NCI-H2107 treated with DMSO at 0.1 percent for 48 hours (cell line): ENCODE results near the gene OGDH.
"Not testable (repeated sequence)": the region's sequence is repeated elsewhere in the genome, so short reads cannot be mapped to it uniquely, and the experiment has no call there.

Source experiments
- DNase-seq: peaks from one replicate; lab custom pipeline; 2025; ENCODE audit not compliant: unreplicated experiment; lab: John Stamatoyannopoulos, UW

The OGDH gene

DNA sequence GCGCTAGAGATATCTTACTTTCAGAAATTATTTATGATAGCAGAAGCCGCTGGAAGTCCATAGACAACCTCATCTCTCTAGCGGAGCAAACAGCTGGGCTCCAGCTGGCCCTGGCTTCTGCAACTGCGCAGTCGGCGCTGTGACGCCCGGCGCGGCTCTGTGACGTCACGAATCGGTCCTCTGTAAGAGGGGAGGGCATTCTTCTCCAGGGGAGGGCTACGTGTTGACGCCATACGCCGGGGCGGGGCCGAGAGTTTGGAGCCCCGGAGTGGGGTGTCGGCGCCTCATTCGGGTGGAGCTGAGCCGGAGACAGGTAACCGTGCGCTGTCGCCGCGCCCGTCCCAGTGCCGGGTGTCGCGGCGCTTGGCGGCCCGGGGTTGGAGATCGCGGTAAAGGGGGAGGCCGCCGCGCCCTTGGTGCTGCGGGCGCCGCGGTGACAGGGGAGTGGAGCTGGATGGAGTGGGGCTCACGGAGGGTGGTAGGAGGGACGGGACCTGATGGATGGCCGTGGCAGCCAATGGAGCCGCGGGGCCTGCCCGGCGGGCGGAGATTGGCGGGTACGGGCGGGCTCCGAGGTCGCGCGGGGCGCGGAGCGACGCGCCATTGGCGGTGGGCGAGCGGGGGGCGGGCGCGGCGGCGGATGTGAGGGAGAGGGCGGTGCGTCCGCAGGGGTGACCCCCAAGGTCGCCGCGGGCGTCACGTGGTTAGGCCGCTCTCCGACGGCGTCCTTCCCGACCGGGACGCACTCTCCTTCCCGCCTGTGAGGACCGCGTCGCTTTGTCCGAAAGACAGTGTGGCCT, at the start of gene OGDH:
Gene OGDH (plus strand): TSS at position 287 of the 800 bp plus-strand sequence. CDS start 17,717 bp downstream, outside the sequence.
- peak; percentile 97 for DNase-seq

DNA sequence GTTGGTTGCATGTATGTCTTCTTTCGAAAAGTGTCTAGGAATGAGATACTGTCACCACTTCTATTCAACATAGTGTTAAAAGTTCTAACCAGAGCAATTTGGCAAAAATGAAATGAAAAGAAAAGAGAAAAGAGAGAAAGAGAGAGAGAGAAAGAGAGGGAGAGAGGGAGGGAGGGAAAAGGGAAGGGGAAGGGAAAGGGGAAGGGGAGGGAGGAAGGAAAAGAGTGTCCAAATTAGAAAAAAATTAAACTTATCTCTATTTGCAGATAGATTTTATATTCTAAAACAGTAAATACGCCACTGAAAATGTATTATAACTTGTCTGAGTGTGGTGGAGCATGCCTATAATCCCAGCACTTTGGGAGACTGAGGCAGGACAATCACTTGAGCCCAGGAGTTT, 48.9 kb upstream of the OGDH start:
- no peak for DNase-seq

- no peak for DNase-seq
Observed at GRCh38 chr7:44559485-44559884, 46.9 kb upstream of the OGDH start.

DNA sequence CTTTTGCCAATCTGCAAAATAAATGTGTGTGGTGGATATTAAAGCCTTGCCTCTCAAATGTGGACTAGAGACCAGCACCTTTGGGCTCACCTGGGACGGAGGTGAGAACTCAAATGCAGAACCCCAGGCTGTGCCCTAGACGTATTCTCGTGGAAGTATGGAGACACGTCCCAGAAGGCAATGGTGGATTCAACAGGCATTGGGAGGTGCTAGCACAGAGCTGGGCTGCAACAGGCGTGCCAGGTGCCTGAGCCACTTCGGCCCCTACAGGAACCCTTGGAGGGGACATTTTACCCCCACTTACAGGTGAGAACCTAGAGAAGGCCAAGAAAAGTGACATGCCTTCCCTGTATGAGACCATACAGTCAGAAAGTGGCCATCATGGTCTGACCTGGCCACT, 44.9 kb upstream of the OGDH start:
- DNase-seq: no peak

GRCh38 chr7:44561962-44562621, 44.3 kb upstream of the OGDH start:
- no peak for DNase-seq

DNA sequence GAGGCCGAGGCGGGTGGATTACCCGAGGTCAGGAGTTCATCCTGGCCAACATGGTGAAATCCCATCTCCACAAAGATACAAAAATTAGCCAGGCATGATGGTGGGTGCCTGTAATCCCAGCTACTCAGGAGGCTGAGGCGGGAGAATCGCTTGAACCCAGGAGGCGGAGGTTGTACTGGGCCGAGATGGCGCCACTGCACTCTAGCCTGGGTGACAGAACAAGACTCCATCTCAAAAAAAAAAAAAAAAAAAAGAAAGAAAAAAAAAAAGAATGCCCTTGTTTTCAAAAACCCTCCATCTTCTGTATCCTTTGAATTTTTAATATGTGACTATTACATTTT, 43.8 kb upstream of the OGDH start:
- not testable (repeated sequence) for DNase-seq

DNA sequence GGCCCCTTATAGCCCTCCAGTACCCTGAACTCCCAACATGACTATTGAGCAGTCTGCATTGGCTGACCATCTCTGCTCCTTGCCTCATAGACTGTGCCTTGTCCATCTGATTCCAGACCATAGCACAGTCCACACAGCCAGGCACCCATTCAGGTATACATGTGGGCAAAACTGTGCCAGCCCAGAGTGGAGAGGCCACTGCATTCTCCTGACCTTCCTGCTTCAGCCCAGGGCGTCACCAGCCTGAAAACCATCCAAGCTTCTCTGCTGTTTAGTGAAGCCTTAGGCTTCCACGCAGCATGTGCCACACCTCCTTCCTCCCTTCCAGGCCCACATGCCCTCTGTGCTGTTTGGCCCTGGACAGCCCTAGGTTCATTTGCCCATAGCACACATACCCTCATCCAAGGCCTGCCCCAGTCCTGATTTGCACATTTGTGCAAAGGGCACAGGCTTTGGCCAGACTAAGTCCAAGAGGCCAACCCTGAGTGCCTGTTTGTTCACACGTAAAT, 43.2 kb upstream of the OGDH start:
- no peak for DNase-seq

GRCh38 chr7:44564606-44565005, 41.8 kb upstream of the OGDH start:
- DNase-seq: no peak

DNA sequence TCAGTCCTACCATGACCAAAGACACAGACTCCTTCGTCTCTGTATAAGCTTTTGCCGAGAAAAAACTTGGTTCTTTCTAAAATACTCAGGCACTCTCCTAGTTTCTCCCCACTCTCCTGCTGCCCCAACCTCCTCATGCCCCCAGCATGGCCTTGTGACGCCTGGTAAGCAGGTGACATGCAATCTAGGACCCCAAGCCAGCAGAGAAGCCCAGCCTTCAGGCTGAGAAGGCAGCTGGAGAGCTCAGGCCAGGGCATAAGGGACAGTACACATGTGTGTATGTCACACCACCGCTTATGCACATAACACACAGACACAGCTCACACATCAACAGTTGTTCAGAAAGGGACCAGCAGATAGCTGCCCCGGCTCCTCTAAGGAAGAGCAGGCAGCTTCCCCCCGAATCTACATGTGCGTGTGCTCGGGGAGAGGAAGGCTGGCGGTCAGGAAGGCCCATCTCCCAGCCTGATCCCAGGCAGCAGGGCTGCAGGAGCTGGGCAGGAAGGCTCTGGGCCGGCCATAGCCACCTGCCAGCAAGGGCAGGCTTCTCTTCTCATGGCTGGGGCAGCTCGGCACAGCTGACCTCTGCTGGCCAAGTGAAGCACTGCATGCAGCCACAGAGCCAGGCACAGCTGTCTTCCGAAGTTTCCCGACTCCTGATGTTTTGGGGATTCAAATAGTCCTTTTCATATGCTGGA, 41.2 kb upstream of the OGDH start:
- peak; percentile 25 for DNase-seq

- DNase-seq: no peak
Observed at GRCh38 chr7:44565795-44566559, 40.5 kb upstream of the OGDH start.

DNA sequence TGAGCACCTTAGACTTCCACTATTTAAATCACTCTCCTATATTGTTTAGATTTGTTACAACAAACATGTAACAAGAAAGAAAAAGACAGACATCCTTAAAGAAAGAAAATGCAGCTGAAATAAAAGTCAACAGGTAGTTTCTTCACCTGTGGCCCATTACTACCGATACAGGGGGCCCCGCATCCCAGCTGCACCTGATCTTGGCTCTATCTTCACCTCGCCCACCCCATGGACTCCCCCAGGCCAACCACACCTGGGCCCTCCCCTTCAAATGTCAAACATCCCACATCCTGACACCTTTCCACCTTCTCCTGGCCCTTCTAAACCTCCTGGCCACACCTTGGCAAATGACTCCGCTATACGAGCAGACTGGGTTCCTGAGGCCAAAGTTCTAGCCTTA, 39.7 kb upstream of the OGDH start:
- DNase-seq: no peak

DNA sequence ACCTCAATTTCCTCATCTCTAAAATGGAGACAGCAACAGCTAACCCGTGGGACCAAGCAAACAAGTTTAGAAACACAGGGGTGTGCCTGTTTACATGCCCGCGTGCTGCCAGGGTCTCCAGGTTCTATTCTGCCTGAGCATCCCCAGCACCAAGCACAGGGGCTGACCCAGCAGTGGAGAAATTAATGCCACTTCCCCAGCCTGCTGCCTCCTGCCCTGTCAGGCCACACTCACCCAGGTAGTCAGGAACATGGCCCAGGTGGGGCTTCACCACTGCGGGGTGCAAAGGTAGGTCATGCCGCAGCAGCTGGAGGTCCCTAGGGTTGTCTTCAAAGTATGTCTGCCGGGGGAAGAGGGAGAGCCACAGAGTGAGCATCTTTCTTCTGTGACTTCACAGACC, 38.5 kb upstream of the OGDH start:
- DNase-seq: no peak

DNA sequence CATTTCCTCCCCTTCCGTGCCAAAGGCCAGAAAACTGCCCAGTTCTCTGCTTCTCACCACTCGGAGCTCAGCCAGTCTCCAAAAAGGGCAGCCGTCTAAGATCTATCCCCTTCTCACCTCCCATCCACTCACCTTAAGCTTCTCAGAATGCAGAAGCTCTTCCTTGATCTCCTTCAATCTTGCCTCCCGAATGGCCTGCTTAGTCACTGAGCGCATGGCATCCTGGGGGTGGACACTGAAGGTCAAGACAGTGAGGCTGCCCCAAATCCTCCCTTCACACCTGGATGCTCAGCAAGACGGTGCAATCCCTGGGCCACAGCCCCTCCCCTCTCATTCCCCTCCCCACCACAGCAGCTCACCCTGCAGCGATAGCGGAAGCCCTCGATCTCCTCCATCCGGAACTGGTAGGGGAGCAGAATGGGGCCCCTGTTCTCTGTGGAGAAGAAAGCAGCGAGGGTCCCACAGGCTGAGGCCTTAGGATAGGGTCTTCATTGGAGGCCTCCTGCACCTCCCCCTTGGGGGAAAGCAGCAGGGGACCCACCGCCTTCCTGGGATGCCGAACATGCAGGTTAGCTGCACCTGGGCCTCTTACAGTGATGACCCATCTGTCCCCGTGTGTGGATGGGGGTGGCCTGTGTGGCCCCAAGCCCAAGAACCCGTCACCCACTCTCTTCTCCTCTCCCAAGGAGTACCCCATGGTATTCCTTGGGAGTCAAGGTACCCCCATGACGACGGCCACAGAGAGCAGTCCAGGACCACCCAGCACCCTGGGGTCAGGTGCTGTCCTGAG, 37.5 kb upstream of the OGDH start:
- DNase-seq: no peak

DNA sequence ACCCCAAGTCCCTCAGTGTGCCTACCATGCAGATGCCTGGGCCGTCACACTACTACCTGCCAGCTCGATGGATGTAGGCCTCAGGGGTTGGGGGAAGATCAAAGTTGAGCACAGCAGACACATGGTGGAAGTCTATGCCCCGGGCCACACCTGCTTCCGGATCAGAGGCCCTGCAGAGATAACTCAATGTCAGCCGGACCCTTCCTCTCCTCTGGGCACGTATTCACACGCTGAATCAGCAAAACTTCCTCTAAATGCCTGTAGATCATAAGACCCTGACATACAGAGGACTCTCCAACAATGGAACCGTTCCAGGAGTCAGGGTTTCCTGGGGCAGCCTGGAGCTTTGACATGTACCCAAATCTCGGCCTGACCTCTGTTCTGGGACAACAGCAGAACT, 36.5 kb upstream of the OGDH start:
- DNase-seq: no peak

- no peak for DNase-seq
Observed at GRCh38 chr7:44572771-44573170, 33.7 kb upstream of the OGDH start.

- DNase-seq: peak; percentile 94
Observed at GRCh38 chr7:44573464-44574286, 32.8 kb upstream of the OGDH start, which contains the start of gene DDX56. DDX56 (minus strand) TSS chr7:44573908; CDS start chr7:44573895, 13 bp downstream.

- no peak for DNase-seq
Observed at GRCh38 chr7:44574287-44574872, 32.0 kb upstream of the OGDH start.

DNA sequence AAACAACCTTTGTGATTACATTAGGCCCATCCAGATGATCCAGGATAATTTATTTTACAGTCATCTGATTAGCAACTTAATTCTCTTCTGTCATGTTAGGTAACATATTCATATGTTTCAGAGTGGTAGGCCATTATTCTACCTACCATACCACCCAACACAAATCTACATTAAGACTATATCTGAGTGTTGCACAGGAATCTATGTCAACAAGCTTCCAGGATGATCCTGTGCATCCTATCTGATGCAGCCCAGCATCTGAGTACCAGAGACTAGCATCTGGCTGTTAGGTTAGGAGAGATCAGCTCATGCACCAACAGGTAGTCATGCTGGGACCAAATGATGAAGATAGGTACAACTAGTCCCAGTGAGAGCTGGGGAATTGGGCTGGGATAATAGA, 31.4 kb upstream of the OGDH start:
- DNase-seq: no peak

GRCh38 chr7:44576228-44576627, 30.2 kb upstream of the OGDH start:
- DNase-seq: no peak
